Hematopoietic multipotent progenitor cell treated with erythropoietin and hydrocortisone succinate and interleukin-3 and kit ligand, for 6 days (in vitro differentiated cells): ENCODE results near the gene CHST9.

ENCODE experiments used
- DNase-seq: peaks from one replicate; pipeline ENCODE4 v3.0.0-alpha.2; 2015

The CHST9 gene

DNA sequence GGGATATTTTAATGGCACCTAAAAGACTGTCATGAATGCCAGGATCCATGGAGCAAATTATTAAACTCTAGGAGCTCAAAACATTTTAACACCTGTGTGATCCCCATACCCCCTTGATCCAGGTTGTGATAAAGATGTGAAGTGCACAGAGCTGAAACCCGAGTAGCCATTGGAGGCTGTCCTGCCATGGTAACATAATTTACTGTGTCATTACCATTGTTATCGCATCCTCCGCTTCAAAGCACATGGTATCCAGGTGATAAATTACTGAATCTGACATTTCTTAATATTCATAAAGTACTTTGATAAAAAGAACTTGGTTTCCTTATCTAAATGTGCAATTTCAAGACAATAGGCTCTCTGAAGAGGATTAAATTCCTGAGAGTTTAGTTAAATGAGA lies 109.3 kb downstream of the CHST9 start:
- no peak for DNase-seq

DNA sequence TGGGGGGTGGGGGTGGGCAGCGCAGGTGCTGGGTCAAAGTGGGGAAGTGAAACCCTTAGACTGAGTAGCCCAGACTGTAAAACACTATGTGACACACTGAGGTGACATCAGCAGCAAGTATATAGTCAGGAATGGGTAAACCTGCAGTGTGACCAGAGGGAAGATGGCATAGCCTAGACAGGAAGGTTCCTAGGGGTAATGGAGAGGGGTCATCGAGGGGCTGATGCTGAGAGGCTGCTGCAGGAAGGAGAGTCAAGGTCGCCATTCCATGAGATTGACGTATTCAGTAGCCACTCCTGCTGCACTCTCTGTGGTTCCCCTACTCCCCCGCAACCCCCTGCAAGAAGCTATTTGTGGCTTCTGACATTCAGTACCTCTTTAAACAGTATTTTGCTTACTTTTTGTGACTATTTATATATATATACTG lies 111.7 kb downstream of the CHST9 start:
- DNase-seq = no peak

DNA sequence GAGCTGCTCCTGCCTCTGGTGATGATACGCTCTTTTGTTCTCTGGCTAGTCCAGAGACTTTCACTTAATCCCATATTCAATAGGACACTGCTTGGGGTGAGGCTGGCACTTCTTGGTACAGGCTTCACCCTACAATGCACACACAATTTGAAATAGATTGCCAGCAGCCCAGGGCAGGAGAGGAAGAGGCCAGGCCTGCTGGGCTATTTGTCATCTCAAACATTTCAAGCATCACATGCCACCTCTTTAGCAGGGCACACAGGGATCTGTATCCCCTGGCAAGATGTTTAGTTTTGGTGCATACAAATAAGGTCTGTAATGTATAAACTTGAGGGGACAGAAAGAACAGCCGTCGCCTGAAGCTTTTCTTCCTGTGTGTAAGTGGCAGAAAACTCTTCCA lies 120.4 kb downstream of the CHST9 start:
- no peak for DNase-seq

DNA sequence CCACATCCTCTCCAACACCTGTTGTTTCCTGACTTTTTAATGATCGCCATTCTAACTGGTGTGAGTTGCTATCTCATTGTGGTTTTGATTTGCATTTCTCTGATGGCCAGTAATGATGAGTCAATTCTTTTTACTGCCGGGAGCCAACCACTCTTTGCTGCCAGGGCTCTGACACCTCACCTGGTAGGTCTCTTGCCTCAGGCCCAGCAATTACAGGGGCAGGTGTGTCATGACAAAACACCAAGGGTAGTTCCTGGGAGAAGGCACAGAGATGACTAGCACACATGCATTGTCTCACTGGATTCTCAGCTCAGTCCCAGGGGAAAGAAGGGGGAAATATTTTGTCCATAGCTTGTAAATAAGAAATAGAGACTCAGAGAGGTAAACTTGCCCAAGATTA lies 122.3 kb downstream of the CHST9 start:
- DNase-seq = no peak

DNA sequence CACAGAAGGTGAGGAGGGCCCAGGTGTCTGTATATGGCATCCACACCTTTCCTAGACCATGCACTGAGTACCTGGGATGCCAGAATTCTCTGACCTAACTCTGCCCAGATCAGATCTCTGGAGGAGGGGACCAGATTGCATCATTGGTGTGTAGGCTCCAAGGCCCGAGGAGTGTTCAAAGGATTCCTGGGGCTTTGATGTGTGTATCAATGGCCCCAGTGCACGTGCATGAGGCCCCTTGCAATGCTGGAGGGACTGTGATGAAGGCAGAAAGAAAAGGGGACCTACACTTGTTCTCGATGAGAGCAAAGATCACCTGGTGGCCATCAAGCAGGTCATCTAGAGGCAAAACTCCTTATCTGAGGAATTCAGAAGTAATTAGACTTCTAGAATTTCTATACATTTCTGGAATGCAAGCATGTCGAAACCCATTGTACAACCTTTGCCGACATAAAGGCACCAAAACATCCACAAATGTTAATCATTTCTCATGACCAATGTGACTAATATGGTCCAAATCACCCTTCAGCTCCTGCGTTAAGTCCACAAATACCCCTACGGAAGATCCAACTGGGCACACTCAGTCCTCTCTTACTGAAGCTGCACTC lies 123.5 kb downstream of the CHST9 start:
- DNase-seq = no peak

DNA sequence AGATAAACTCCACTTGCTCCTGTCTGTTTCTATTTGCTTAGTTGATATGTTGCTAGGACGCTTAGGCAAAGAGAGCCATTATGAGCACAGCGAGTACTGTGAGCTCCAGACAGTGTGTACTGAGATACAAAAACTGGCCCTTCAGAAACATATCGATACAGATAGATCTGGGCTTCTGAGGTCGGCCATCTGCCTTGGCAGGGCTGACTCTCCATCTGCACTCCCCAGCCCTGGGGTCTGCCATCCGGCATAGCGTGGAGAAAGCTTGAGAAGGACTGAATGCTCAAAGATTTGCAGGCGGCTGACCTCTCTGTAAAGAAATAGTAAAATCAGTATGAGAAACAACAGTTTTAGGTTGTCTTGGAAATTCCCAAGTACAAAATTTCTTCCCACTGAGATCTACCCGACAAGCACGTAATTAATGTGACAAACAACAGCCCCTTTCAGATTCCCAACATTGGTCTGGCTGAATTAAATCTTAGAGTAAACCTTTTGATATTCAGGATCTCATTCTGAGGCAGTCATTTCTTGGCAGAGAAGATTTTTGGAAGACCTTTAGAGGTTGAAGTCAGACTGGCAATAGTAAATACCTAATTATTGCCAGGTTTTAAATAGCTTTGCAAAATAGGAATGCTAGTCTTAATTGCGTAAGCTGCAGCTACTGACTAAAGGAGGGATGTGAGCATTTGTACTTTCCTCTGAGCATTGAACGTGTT lies 127.4 kb downstream of the CHST9 start:
- DNase-seq = no peak

DNA sequence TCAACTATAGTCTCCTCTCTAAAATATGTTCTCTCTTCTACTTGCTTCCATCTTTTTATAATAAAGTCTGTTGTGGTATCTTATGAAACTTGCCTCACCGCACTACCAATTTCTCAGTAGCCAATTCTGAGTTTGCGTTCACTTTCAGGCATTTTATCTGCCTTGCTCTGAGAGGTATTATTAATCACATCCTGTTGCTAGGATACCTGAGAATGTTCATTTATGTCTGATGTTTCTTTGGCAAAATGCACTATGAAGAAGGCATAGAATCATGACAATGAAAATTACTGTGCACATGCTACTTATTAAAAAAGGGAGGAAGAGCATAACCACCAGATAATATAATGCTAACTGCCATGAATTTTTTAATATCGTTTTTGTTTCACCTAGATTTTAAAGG lies 130.2 kb downstream of the CHST9 start:
- DNase-seq = no peak

DNA sequence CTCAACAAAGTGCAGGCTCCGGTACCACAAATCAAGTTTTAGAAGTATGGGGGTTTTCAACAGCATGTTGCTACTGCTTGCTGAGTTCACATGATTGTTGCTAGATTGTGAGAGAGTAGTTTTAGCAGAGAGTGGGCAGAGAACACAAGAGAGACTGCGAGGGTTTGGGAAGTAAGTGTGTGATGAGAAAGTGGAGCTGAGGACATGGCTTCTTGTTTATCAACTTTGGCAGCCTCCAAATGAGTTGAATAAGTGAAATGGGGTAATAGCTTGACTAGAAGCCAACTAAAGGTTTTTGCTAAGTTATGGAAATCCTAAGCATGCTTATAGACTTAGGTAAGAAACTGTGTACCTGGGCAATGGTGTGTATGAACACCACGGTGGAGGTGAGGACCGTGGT lies 135.1 kb downstream of the CHST9 start:
- DNase-seq = no peak

DNA sequence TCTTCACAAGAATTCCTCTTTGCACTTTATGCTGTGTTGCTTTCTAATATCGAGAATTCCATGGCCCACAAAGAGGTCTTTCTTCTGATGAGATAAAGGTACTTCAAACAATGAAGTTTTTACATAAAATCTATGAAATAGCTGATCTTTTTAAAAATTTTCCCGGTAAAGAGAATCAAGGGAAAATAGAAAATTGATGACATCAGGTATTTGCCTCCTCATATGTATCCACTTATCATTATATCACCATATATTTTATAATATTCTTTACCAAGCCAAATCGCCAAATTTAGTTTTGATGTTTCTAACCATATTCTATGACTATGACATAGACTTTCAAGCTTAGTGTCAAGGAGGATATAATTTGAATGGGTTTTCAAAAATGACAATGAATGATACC lies 139.8 kb downstream of the CHST9 start:
- no peak for DNase-seq

DNA sequence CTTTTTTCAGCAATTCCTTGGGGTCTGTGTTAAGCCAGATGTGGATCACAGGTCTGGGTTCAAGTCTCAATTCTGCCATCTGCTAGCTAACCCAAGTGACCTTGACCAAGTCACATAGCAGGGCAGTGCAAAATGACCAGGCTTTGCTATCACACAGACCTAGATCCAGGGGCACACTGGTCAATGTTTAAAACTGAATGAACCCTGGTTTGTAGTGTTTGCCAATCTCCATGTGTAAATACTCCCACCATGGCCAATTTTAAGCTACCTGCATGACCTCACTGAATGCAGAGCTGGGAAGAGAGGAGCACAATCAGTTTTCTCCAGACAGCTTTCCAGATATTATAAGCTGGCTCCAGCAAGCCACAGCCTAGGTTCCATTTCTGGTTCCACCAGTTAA lies 142.9 kb downstream of the CHST9 start:
- no peak for DNase-seq

DNA sequence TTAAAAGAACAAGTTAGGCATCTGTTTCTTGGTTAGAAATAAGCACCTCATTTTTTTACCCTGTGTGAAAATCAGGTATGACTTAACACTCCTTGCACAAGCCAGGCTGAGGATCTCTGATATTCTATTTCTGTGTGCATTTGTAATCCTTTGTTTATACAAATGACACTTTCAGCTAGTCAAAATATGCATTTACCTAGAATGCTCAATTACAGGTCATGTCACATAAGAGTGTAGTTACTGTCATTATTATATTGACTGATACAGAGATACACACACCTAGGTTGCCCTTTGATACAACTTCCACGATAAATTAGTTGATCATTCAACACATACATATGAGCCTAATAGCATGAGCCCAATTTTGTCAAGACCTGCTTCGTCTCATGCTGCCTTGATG lies 144.3 kb downstream of the CHST9 start:
- no peak for DNase-seq

DNA sequence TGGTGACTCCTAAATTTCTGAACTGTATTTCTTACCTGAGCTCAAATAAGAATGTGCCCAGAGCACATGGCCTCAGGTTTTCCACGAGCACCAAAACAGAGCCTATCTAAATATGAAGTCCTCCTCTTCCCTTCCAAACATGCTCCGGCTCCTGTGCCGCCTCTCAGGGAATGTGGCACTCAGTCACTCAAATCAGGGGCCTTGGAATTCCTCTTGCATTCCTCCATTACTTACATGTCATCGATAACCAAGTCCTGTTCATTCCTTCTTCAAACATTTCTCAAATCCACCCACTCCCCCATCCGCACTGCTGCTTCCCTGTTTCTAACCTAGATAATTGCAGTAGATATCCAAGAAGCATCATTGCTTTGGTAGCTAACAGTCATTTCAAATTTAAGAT lies 151.4 kb downstream of the CHST9 start:
- DNase-seq = no peak

DNA sequence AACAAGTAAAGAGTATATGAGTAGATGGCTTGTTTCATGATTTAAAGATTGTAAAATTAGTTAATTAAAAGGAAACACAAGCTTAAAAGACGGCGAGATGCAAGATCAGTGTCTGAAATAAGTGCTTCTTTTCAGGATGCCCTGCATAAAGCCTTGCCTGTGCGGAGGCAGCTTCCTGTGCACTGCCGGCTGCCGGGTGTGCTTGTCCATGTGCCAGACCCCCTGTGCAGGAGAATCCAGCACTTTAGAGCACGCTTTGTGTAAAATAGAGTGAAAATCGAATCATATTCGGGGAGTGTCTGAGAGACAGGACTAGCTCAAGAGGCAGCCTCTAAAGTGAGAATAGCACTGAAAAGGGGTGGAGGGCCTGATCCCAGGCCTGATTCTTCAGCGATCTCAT lies 154.7 kb downstream of the CHST9 start:
- DNase-seq = no peak

DNA sequence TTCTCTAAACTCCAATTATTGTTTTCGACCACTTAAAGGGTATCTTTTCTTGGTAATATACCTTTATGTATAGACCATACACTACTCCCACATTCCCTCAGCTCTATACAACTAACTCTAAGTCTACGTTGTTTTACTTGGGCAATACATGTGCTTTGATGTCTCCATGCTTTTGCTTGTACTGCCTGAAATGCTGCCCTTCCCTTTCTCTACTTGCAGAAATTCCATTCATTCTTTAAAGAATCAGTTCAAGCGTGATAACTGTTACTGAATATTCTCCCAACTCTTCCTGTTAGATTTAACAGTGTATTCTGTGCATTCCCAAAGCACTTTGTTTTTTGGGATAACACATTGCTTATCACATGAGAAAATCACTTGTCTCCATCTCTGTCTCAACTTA lies 162.6 kb downstream of the CHST9 start:
- DNase-seq = no peak

DNA sequence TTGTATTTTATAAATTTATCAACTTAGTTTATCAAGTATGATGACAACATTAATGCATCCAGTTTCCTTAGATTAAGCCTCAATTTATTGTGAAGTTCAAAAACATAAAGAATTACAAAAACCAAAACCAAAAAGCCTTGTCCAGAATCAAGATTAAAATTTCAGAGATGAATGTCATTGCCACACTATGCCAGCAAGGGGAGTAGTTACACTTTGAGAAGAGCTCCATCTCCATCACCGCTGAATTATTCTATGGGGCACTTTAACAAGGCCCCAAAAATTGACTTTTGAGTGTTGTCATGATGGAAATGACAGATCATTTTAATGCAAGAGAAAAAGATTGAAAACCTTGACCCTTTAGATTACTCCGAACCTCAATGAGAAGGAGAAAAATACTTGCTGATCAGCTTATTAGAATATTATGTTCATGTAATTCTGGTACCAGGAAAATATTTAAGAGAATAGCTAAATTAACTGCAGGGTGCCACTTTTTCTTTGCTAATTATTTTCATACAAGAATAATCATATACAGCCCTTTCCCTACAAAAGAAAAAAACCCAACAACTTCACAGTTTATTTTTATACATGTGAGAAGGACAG lies 167.1 kb downstream of the CHST9 start:
- DNase-seq = peak; percentile 24

DNA sequence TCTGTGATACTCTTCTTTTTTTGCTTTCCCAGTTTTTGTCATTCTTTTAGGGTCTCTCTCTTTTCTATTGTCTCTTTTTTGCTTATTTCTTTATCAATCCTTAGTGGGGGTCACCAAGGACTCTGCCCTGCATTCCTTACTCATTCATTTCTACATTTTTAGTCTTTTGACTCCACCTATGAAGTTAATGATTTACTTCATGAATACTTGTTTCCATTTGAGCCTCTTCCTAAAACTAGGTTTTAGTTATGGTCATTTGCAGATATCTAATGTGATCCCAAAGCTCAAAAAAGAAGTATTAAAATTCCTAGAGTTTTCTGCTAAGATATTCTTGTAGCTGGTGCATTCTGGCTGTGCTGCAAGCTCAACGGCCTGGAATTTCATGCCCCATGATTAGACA lies 170.3 kb downstream of the CHST9 start:
- DNase-seq = no peak

DNA sequence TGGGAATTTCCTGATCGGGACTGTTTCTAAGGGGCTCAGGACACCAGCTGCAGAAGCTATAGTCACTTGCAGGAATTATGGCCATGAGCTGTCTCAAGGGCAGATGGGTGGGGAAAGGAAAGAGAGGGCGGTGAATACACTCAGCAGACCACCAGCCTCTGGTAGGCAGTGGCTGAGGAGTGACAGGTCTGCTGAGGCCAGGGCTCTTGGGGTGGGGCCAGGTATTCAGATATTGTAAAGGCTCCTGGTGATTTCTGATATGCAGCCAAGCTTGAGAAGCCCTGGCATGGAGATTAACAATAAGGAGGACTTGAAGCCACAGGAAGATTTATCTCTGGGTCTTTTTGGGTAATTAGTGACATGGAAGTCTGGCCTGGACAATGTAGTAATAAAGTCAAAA lies 174.3 kb downstream of the CHST9 start:
- DNase-seq = no peak

DNA sequence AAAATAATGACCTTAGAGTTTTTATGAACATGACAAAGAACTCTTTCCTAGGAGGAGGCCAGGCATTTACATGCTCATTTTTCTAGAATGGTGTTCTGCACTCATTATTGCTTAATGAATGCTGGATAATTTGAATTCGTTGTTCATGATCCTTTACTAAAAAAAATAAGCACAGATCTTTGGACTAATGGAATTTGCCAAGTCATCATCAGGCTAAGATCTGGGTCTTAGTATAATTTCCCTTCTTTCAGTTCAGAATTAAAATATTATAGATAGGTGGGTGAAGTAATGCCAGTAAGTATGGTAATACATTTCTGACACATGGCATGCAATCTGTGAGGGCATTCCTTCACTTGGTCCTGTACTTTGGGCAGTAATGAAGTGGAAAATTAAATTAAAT lies 175.8 kb downstream of the CHST9 start:
- DNase-seq = no peak

DNA sequence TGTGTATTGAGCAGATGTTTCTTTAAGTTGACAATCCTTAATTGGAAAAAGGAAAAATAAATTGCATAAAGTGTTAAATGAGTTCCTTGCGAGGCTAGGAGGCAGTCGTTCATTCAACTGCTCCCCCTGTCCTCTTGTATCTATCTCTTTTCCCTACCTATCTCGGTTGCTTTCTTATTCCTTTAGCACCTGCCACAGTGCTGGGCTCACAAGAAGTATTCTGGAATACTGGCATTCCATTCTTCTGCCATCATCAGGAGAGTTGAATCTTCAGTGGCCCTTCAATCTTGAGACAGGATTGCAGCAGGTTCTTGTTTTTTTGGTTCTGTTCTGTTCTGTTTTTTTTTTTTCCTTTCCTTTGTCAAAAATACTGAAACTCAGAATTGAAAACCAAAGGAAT lies 176.5 kb downstream of the CHST9 start:
- DNase-seq = no peak

DNA sequence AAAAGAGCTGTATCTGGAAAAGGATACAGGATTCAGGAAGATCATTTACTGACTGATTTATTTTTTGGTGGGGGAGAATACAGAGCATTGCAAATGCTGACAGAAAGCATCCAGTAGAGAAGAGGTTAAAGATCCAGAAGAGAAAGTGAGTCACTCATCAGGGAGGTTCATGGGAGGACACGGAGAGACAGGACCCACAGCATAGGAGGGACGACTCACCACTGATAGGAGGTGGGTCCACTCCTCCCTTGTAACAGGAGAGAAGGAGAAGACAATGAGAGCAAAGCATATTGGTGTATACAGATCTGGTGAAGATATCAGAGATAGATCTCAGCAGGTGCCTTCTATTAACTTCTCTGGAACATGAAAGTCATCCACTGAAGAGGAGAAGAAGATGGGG lies 177.2 kb downstream of the CHST9 start:
- no peak for DNase-seq

DNA sequence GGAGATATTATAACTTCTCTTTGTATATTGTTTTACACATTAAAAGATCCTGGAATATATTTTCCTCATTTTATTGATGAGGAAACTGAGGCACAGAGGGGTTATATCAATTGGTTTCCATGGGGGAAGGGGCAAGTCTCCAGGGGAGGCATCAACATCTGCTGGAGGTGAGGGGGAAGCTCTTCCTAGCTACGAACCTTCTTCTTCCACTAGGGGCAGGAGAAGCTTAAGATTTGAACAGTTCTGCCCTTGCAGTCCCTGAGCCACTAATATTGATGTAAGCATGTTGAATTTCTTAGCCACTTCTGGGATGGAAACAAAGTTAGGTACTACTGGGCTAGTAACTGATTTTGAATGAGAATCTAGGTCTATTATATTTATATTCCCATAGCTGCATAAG lies 179.5 kb downstream of the CHST9 start:
- peak; percentile 40 for DNase-seq

DNA sequence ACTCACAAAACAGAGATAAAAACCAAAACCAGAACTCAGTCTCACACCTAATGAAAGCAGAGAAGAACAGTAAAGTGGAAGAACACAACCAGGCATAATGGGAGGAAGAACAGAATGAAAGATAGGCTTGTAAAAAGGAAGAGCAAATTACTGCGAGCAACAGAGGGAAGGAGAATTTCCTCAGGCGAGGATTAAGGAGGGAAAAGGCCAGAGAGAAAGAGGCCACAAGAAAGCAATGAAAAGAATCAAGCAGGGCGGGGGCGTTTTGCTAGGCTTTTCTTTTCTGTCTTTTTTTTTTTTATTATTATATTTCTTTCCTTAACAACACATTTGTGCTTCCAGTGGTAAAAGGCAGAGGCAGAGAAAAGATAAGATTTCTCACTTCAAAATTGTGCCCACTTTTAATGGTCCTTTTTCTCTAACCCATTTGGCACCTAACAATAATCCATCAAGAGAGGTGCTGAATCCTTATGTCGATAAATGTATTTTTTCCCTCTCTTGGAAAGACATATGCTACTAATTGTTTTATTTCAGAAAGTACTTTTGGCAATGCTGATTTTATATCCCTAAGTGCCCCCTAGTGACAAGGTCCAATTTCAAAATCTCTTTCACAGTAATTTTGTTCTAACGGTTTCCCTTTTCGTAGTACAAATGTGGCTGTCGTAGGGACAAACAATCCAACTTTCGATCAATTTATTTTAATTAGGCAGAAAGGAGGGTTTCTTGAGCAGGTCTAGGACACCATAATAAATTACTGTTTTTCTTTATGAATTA lies 180.9 kb downstream of the CHST9 start:
- peak; percentile 13 for DNase-seq

DNA sequence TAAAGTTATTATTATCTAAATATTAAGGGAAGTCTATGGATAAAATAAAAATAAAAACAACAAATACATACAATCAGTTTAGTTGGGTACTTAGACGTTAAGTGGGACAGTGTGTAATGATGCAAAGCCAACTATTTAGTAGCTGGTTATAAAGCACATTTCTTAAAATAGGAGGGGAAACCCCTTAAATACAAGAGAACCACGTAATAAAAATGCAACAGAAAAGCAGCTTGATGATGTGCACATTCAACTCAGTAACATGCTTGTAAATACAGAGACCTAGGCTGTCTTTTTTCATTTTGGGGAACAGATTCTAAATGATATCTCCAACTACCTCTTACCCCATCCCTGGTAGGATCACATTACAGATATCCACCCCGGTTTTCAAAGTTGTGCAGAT lies 185.3 kb downstream of the CHST9 start:
- DNase-seq = no peak

DNA sequence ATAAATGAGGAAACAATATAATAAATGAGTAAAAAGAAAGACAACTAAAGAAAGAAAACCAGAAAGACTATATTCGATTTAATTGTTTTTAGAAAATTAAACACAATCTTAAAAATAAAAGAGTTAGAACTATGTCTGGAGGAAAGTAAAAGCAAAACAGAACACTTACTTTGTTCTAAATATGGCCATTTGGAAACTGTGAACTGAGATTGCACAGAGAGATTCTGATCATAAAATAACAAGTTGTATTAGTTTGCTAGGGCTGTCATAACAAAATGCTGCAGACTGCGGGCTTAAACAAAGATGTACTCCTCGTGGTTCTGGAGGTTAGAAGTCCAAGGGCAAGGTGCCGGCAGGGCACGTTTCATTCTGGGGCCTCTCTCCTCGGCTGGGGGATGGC lies 191.5 kb downstream of the CHST9 start:
- no peak for DNase-seq
